ENCODE measurements around the gene CDHR5. TPM values are rescaled to one million over a fixed set of nuclear protein-coding genes. Genes with fewer than 3 reads are reported as not detected.
A peak's percentile ranks its signal among the peaks of the same experiment; 100 is the strongest.

CDHR5 gene
- total and polyA plus RNA-seq, 9 of the 15 experiments (the other 6 are each of a cell fraction or from before 2014, with no cell fraction given) = 0.16 TPM; not detected in 8

DNA sequence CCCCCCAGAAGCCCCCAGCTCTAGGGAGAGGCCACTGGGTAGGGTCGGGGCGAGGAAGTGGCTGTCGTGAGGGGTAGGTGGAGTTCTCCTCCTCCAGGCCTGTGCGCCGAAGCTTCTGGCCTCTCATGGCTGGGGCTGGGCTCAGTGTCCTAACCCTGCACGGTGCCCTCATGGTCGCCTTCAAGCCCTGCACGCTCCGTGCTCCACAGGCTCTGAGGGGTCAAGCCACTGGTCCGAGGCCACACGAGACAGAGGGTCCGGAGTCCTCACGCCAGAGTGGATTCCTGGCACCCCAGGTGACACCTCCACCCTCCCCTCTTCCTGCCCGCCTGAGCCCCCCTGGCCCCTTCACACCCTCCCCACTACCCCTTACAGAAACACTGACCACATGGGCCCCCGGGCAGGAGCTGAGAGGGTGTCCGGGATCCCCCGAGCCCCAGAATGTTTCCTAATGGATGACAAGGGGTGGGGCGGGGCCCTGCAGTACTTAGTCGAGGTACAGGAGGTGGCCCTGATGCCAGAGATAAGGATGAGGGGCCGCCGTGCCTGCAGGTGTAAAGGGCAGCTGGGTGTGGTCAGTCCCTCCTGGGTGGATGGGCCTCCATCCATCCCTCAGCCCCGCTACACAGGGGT, 997 bp upstream of the CDHR5 start (continued):
- TF ChIP-seq ZNF175 (CRISPR knock-in tag; IDR thresholded peaks at IDR 0.05; ENCODE audit: low read depth) (no peak), ZFP30 (CRISPR knock-in tag; IDR thresholded peaks at IDR 0.05; ENCODE audit: borderline replicate concordance) (no peak)

DNA sequence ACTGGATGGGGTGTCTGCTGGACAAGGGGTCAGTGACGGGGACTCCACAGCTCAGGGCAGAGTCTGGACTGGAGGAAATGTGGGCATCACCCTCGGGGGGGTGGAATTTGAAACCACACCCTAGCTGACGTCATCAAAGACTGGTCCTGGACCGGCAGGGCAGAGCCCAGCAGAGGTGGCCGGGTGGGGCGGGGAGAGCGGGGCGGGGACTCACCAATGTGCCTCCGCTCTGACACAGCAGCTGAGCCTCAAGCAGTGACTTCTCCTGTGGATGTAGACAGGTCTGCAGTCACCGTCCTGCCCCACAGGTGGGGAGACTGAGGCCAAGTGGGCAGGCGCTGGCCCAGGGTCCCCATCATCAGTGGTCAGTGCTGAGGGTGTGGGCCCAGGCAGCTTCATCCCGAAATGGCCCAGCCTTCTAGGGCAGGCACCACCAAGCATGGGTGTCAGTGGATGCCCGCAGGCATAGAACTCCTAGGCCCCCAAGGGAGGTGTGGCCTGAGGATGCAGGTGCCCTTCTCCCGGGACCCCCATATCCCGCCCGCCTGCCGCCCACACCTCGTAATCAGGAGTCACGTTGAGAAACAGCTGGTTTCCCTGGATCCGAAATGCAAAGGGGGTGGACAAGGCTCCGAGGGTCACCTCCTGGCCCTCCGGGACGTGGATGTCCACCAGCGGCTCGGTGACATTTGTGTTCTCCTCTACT, 603 bp downstream of the CDHR5 start:
- TF ChIP-seq ZBTB8A (IDR thresholded peaks at IDR 0.05; ENCODE audit: partially characterized antibody) = no peak
- TF ChIP-seq, protein P1, sequence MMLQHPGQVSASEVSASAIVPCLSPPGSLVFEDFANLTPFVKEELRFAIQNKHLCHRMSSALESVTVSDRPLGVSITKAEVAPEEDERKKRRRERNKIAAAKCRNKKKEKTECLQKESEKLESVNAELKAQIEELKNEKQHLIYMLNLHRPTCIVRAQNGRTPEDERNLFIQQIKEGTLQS (IDR thresholded peaks at IDR 0.05) = 0 out of 2 replicates have a peak, but pooled peaks have one; percentile 16
- TF ChIP-seq, protein P1 (CRISPR knock-in tag; conservative IDR thresholded peaks at IDR 0.05) = no peak
- TF ChIP-seq CBX2 (IDR thresholded peaks at IDR 0.05; ENCODE audit: insufficient read depth, low read length, poor library complexity, severe bottlenecking) = no peak
- no peak for TF ChIP-seq HDAC8 (tag; IDR thresholded peaks at IDR 0.05)
- TF ChIP-seq ZSCAN32 (CRISPR knock-in tag; IDR thresholded peaks at IDR 0.05) = no peak
- TF ChIP-seq RBM15 (IDR thresholded peaks at IDR 0.05; ENCODE audit: insufficient read depth, low read length) = no peak
- TF ChIP-seq POLR2G (IDR thresholded peaks at IDR 0.05; ENCODE audit: low read depth, low read length) = peak; percentile 5; the same call in 1 of the 2 replicates
- Histone ChIP-seq H3K27me3 (ENCODE audit: control insufficient read depth in 2 of 2, insufficient read depth in 2 of 2, low read length in 2 of 2) (no peaks in the 10 kb centered on the region), H3K4me1 (replicated peaks in 1 of 2; ENCODE audit: control insufficient read depth in 2 of 2, insufficient read depth in 2 of 2, low read length in 2 of 2) (peaks cover 0 to 58% of the 10 kb centered on the region in 2 experiments; a peak in 2 of 5 replicates), H3K79me2 (ENCODE audit: control insufficient read depth, insufficient read depth, low read length) (no peaks in the 10 kb centered on the region), H3K36me3 (ENCODE audit: control insufficient read depth, insufficient read depth, low read length) (peaks cover 15% of the 10 kb centered on the region; the same call in 1 of the 3 replicates), H3K9me3 (replicated peaks; ENCODE audit: control insufficient read depth, insufficient read depth, low read depth, low read length) (no peaks in the 10 kb centered on the region), H2AFZ (ENCODE audit: low read depth, low read length) (no peak overlapping the region), H3K9me1 (ENCODE audit: control insufficient read depth, insufficient read depth, low read length) (no peaks in the 10 kb centered on the region), H4K20me1 (replicated peaks; ENCODE audit: control insufficient read depth, insufficient read depth, low read length) (no peaks in the 10 kb centered on the region), H3K27ac (ENCODE audit: extremely low read depth, low read depth, low read length) (no peak overlapping the region), H3K4me3 (no peak overlapping the region), H3K9ac (ENCODE audit: insufficient read depth in 1 of 2, low read depth in 2 of 2, low read length in 2 of 2) (no peak overlapping the region), H3K4me2 (ENCODE audit: insufficient read depth, low read length) (no peak overlapping the region)
- in situ Hi-C loops (cut with MboI) = no loop called here
- ATAC-seq = no peak
- BruUV-seq (replicated peaks) = no TSS peak
- POLR2A ChIA-PET = interaction anchor here (0.6 to 0.8 kb wide), 3 partner anchors 8 to 22 kb away, joined by 3 to 4 read pairs (median 4); no protein-coding TSS in a partner anchor
- CTCF ChIA-PET (ENCODE audit: low intra/inter-chr PET ratio) = no interaction called here
- intact Hi-C loops (cut with micrococcal nuclease) = no loop called here
- 82% methylated on average over 17 of the region's 25 CpGs for WGBS (ENCODE audit: insufficient coverage, low coverage, missing lambda C conversion rate)
- no peak for DNase-seq (ENCODE audit: extremely low read depth in 1 of 4, low spot score in 3 of 4)
- FAIRE-seq = no peak
